Mononuclear cell (primary cell): Measurements from ENCODE around the gene DCANP1. TPM values are rescaled to one million over a fixed set of nuclear protein-coding genes. Genes with fewer than 3 reads are reported as not detected.

ENCODE experiments used
- H3K27me3 ChIP-seq: 2 replicates; pipeline ENCODE4 v1.6.0; 2011; ENCODE audit warnings: low read length, control low read depth; ENCODE audit not compliant: insufficient read depth
- H3K4me1 ChIP-seq: 2 replicates; pipeline ENCODE4 v1.5.1; 2011; ENCODE audit warnings: mild to moderate bottlenecking, low read length, control low read depth; ENCODE audit not compliant: insufficient read depth
- H3K4me3 ChIP-seq: 2 replicates; pipeline ENCODE4 v1.5.1; 2011; ENCODE audit warnings: mild to moderate bottlenecking, low read length, moderate library complexity
- H3K9me3 ChIP-seq: 2 replicates; pipeline ENCODE4 v1.5.1; 2011; ENCODE audit warnings: low read depth, mild to moderate bottlenecking, control low read depth, low read length
- total RNA-seq: library from RNA; depleted of rRNA; stranded (reverse); fragments of >200 nt; gene quantifications from one replicate; pipeline ENCODE4 v1.2.3, GENCODE V29; 2012

Gene DCANP1
- total RNA-seq, 1 donor: 0.10 TPM

- Histone ChIP-seq H3K4me1 (peaks cover 10% of the 10 kb centered on the region), H3K9me3 (no peaks in the 10 kb centered on the region), H3K4me3 (no peak overlapping the region), H3K27me3 (peaks cover 22% of the 10 kb centered on the region)
These were observed 21.4 kb upstream of the DCANP1 start for GRCh38 chr5:135468541-135468940.

DNA sequence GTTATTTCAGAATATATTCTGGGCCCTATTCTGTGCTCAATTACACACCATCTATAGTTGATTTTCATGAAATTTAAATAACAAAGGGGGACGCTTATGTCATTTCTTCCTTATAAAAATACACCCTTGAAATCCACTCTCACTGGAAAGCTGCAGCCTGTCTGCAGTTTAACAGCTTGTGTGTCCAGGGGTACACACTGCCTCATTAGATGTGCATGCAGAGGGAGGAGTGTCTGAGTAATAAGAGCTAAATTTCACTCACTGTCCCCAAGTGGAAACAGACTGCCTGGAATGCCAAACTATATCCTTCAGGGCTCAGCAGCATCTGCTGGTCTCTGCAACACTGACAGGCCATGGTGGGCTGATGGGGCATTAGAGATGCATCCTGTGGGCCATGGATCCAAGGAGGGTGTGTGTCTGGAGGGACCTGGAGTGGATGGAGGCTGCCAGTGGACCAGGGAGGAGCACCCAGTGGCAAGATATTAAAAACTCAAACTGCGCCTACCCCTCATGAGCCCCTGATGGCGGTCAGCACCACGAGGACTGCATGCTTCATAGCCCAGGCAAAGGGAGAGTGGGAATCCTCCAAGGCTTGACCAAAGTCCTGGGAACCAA, 20.8 kb upstream of the DCANP1 start:
- no peak overlapping the region for H3K4me3 ChIP-seq
- no peaks in the 10 kb centered on the region for H3K9me3 ChIP-seq
- peaks cover 10% of the 10 kb centered on the region for H3K4me1 ChIP-seq
- H3K27me3 ChIP-seq: peaks cover 20% of the 10 kb centered on the region

DNA sequence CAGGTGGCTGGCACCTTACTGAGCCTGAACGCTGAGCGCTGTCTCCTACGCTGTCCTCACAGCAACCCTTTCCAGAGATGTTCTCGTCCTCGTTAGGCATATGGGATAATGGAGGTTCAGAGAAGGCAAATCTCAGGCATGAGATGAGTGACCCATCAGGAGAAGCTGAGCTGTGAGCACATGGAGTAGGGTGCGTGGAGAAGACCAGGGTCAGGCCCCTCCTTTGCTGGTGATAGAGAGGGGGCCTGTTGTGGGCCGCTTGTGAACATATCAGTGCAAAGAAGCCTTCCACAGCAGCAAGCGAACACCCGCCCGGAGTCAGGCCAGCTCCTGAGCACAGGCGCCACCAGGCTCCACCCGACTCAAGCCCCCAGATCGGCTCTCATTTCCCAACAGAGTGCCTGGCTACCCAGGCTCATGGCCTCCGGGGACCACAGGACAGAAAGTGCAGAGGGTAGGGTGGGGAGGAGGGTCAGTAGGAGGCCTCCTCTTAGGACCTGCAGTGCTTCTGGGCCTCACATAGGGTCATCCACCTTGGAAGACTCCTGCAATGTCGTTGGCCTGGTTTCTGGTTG, 20.0 kb upstream of the DCANP1 start:
- peaks cover 13% of the 10 kb centered on the region for H3K4me1 ChIP-seq
- no peak overlapping the region for H3K4me3 ChIP-seq
- no peaks in the 10 kb centered on the region for H3K9me3 ChIP-seq
- H3K27me3 ChIP-seq: peaks cover 20% of the 10 kb centered on the region

GRCh38 chr5:135466178-135467050, 19.3 kb upstream of the DCANP1 start:
- Histone ChIP-seq H3K9me3 (no peaks in the 10 kb centered on the region), H3K4me1 (peaks cover 17% of the 10 kb centered on the region), H3K4me3 (no peak overlapping the region), H3K27me3 (peaks cover 16% of the 10 kb centered on the region)

GRCh38 chr5:135465391-135466122, 18.4 kb upstream of the DCANP1 start:
- Histone ChIP-seq H3K4me3 (no peak overlapping the region), H3K27me3 (peaks cover 16% of the 10 kb centered on the region), H3K9me3 (no peaks in the 10 kb centered on the region), H3K4me1 (peaks cover 17% of the 10 kb centered on the region)

DNA sequence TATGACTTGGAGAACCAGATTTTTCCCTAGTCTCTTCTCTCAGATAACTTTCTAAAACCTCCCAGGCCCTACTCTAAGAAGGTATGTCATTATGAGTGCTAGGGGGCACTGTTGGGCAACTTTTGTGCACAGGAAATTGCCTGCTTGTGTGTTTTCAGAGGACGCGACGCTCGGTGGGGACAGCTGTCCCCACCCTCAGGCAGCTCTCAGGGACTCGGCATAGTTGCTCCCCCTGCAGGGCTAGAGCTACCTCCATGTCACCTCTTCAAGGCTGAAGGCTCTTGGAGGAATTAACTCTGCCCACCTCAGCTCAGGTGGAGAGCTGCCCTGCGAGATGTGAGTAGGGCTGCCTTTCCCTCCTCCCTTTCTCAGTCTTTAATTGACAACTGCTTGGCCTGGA, 15.2 kb upstream of the DCANP1 start:
- Histone ChIP-seq H3K4me1 (peaks cover 21% of the 10 kb centered on the region), H3K9me3 (no peaks in the 10 kb centered on the region), H3K4me3 (no peak overlapping the region), H3K27me3 (peaks cover 3% of the 10 kb centered on the region)

- H3K4me3 ChIP-seq: no peak overlapping the region
- peaks cover 3% of the 10 kb centered on the region for H3K27me3 ChIP-seq
- no peaks in the 10 kb centered on the region for H3K9me3 ChIP-seq
- H3K4me1 ChIP-seq: peaks cover 27% of the 10 kb centered on the region
These were observed 14.5 kb upstream of the DCANP1 start for GRCh38 chr5:135461481-135462151.

DNA sequence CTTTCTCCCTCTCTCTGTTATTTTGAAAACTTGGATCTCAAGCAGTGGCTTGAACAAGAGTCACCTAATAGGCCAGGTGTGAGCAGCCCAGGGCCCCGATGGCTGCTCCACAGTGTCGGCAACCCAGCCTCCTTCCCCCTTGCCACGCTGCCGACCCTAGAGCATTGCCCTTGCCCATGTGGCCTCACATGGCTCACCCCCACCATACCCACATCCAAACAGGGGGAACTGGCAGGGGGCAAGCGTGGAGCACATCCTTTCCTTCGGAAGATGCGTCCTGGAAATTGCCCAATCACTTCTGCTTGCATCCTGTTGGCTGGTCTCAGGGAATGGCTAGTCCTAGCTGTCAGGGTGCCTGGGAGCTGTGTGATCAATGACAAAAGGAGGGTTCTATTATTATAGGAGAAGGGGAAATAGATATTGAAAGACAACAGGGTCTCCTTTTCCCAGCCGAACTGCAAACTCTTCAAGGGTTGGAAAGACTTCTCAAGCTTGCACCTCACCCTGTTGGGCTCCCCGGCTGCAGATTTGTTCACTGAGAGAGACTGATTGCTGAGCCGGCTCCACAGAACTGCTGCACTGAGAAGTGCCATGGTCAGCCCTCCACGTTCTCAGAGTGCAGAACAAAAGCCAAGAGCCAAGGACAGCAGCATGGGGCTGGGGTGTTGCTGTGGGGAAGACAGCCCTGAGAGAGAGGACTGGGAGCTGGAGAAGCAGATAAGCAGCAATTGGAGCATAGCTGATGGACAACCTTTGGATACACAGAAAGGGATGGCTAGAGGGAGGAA, 13.3 kb upstream of the DCANP1 start:
- H3K9me3 ChIP-seq: no peaks in the 10 kb centered on the region
- peaks cover 30% of the 10 kb centered on the region for H3K4me1 ChIP-seq
- no peak overlapping the region for H3K4me3 ChIP-seq
- no peaks in the 10 kb centered on the region for H3K27me3 ChIP-seq

DNA sequence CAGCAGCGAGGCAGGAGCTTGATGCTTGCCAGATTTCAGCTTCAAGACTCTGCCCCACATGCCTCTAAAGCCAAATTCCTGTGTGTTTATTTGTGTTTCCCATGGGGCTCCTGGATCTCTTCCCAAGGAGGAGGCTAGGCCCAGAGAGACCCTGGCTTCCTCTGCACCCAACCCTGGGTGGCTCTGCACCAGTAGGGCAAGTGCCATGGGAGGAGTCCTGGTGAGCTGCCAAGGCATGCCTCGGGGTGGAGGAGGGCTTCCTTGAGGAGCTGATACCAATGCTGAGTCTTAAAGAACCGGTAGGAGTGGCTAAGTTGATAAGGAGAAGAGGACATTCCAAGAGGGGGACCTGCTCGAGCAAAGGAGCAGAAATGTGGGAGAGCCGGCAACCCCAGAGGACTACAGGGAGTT, 11.8 kb upstream of the DCANP1 start:
- Histone ChIP-seq H3K9me3 (no peaks in the 10 kb centered on the region), H3K4me3 (no peak overlapping the region), H3K4me1 (peaks cover 38% of the 10 kb centered on the region), H3K27me3 (no peaks in the 10 kb centered on the region)

DNA sequence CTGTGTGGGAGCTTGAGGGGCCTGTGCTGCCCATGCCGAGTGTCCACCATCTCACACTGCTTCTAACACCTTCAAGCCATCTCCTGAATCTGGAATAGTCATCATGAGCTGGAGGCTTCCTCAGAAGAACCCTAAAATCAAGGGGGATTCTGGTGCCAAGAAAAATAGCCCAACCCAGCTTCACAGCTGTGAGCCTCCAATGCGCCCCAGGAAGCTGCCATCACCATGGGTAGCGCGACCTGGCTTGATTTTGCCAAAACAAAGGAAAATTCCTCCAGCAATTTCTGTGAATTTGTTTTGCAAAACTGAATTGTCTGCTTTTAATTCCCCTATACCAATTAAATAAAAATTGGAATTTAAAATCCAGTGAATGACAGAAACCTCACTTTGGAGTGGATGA, 11.2 kb upstream of the DCANP1 start:
- Histone ChIP-seq H3K27me3 (no peaks in the 10 kb centered on the region), H3K4me1 (peaks cover 38% of the 10 kb centered on the region), H3K9me3 (no peaks in the 10 kb centered on the region), H3K4me3 (no peak overlapping the region)

DNA sequence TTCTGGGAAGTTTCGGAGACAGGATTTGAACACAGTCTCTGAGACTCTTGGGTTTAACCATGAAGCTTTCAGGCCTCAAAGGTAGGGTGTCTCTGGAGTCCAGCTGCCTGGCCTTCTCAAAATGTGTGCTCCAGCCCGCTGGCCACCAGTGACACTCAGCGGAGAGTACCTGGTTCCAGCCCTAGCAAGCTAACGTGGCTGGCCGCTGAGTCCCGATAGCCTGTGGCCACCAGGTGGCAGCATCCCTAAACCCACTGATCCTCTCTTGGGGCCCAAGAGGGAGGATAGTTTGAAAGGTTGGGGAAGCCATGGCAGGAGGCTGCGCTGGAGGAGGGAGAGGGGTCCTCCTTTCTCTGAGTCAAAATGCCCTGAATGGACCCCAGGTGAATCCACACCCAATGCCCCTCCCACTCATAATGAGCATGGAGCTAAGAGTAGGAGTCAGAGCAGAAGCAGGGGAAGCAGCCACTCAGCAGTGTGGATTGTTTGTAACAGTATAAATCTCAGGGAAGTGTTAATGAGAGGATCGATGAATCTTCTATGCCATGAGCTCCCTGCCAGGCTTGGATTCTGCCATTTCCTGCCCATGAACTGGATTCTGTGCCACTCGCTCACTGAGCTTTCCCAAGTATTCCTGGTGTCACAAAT, 10.4 kb upstream of the DCANP1 start:
- Histone ChIP-seq H3K9me3 (no peaks in the 10 kb centered on the region), H3K4me3 (no peak overlapping the region), H3K27me3 (no peaks in the 10 kb centered on the region), H3K4me1 (peaks cover 43% of the 10 kb centered on the region)

GRCh38 chr5:135456238-135457099, 9.3 kb upstream of the DCANP1 start:
- H3K27me3 ChIP-seq: no peaks in the 10 kb centered on the region
- no peaks in the 10 kb centered on the region for H3K9me3 ChIP-seq
- H3K4me1 ChIP-seq: peaks cover 45% of the 10 kb centered on the region
- no peak overlapping the region for H3K4me3 ChIP-seq

DNA sequence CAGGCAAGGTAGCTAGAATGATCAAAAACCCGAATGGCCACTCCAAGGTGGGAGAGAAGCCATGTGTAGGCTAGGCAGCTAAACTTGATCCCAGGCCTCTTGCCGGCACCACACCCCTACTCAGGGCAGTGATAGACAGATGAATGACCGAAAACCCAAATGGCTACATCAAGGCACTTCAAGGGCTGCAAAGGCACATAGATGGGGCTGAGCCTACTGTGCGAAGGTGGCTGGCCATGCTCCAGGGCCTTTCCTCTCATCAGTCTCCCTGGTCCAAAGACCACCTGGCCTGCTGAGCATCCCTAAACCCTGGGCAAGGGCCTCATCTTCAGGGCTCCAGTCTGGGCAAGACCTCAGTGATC, 8.7 kb upstream of the DCANP1 start:
- no peaks in the 10 kb centered on the region for H3K9me3 ChIP-seq
- no peak overlapping the region for H3K4me3 ChIP-seq
- H3K27me3 ChIP-seq: no peaks in the 10 kb centered on the region
- peaks cover 50% of the 10 kb centered on the region for H3K4me1 ChIP-seq
